ENCODE data around the gene GPR132.

DNA sequence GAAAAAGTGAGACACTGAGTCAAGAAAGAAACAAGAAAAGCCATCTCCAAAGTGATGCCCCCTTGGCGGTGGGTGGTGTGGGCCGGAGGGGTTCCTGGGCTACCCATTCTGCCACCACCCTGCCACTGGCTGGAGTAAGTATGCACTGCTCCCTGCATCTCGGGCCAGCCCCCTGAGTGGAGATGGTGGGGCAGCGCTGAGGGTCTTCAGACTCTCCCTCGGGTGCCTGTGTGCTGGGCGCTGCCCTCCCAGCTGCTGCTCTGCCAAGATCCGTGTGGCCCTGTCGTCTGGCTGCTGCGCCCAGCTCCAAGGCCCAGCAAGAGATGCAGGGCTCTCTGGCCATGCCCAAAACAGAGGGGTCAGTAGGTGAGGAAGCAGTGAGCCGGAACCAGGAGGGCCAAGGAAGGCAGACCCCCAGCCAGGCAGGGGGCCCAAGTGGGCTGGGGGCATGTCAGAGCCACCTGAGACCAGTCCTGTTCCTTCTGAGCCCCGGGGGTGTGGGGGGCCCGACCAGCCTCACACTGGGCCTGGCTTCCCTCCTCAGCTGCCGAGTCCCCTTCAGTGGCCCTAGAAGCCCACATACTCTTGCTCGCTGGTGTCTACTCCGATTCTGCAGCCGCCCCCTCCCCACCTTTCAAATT is 5.2 kb downstream of the GPR132 start:
- TF ChIP-seq EZH2 (IDR thresholded peaks at IDR 0.05): no peak
- no peak for TF ChIP-seq EZH2phosphoT487 (IDR thresholded peaks at IDR 0.05; ENCODE audit: borderline replicate concordance)
- TF ChIP-seq, protein P1, sequence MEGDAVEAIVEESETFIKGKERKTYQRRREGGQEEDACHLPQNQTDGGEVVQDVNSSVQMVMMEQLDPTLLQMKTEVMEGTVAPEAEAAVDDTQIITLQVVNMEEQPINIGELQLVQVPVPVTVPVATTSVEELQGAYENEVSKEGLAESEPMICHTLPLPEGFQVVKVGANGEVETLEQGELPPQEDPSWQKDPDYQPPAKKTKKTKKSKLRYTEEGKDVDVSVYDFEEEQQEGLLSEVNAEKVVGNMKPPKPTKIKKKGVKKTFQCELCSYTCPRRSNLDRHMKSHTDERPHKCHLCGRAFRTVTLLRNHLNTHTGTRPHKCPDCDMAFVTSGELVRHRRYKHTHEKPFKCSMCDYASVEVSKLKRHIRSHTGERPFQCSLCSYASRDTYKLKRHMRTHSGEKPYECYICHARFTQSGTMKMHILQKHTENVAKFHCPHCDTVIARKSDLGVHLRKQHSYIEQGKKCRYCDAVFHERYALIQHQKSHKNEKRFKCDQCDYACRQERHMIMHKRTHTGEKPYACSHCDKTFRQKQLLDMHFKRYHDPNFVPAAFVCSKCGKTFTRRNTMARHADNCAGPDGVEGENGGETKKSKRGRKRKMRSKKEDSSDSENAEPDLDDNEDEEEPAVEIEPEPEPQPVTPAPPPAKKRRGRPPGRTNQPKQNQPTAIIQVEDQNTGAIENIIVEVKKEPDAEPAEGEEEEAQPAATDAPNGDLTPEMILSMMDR (IDR thresholded peaks at IDR 0.05 in 2 of 3, conservative IDR thresholded peaks at IDR 0.05 in 1 of 3; ENCODE audit: borderline replicate concordance in 1 of 3, insufficient read depth in 1 of 3, low read depth in 2 of 3, low read length in 2 of 3): no peak
- no peak for TF ChIP-seq ELF1 (IDR thresholded peaks at IDR 0.05; ENCODE audit: borderline replicate concordance, low read depth)
- TF ChIP-seq ZFX (IDR thresholded peaks at IDR 0.05): no peak
- TF ChIP-seq POLR2A (IDR thresholded peaks at IDR 0.05; ENCODE audit: borderline replicate concordance, extremely low read depth, insufficient read depth, insufficient read length): no peak
- no peak for TF ChIP-seq POLR2AphosphoS5 (IDR thresholded peaks at IDR 0.05; ENCODE audit: low read depth, low read length)
- no peak for TF ChIP-seq YY1 (IDR thresholded peaks at IDR 0.05; ENCODE audit: extremely low read depth, insufficient replicate concordance, low read depth, low read length)
- TF ChIP-seq, protein P2, sequence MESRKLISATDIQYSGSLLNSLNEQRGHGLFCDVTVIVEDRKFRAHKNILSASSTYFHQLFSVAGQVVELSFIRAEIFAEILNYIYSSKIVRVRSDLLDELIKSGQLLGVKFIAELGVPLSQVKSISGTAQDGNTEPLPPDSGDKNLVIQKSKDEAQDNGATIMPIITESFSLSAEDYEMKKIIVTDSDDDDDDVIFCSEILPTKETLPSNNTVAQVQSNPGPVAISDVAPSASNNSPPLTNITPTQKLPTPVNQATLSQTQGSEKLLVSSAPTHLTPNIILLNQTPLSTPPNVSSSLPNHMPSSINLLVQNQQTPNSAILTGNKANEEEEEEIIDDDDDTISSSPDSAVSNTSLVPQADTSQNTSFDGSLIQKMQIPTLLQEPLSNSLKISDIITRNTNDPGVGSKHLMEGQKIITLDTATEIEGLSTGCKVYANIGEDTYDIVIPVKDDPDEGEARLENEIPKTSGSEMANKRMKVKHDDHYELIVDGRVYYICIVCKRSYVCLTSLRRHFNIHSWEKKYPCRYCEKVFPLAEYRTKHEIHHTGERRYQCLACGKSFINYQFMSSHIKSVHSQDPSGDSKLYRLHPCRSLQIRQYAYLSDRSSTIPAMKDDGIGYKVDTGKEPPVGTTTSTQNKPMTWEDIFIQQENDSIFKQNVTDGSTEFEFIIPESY (IDR thresholded peaks at IDR 0.05; ENCODE audit: extremely low read depth, insufficient replicate concordance, low read length): no peak
- TF ChIP-seq CEBPB (IDR thresholded peaks at IDR 0.05; ENCODE audit: low read depth): no peak
- no peak for TF ChIP-seq FOSL1 (IDR thresholded peaks at IDR 0.05; ENCODE audit: low read depth)
- TF ChIP-seq, protein P3, sequence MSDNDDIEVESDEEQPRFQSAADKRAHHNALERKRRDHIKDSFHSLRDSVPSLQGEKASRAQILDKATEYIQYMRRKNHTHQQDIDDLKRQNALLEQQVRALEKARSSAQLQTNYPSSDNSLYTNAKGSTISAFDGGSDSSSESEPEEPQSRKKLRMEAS (IDR thresholded peaks at IDR 0.05): no peak
- TF ChIP-seq CBX3 (IDR thresholded peaks at IDR 0.05; ENCODE audit: low read depth): no peak
- no peak for TF ChIP-seq ZNF274 (IDR thresholded peaks at IDR 0.05; ENCODE audit: low read depth, low read length)
